Thoracic aorta (tissue), 2 donors: ENCODE results near the gene TMEM200B. TPM values are rescaled to one million over a fixed set of nuclear protein-coding genes. Genes with fewer than 3 reads are reported as not detected.
A peak's percentile ranks its signal among the peaks of the same experiment; 100 is the strongest.

Experiments used
- ATAC-seq: fragments of 150-250 bp; one replicate; pipeline ENCODE4 v1.8.0; 2017; ENCODE audit warnings: low read depth; ENCODE audit not compliant: insufficient number of reproducible peaks, low FRiP score
- DNase-seq: peaks from one replicate; pipeline ENCODE4 v3.0.0-alpha.2; 2020; ENCODE audit warnings: low spot score
- H3K27ac ChIP-seq, 2 donors: fragments of 200-600 bp; sonication (generic); 1 replicate in 1 of 2; 2 replicates in 1 of 2; pipeline ENCODE4 v1.5.1; 2016; ENCODE audit warnings: mild to moderate bottlenecking in 2 of 2, moderate library complexity in 2 of 2
- H3K27me3 ChIP-seq: fragments of 200-600 bp; sonication (generic); replicated peaks from 2 replicates; pipeline ENCODE4 v1.6.0; 2016; ENCODE audit warnings: mild to moderate bottlenecking; ENCODE audit not compliant: insufficient read depth
- H3K36me3 ChIP-seq: fragments of 200-600 bp; sonication (generic); one replicate; pipeline ENCODE4 v1.5.1; 2016
- H3K4me1 ChIP-seq, 2 donors: fragments of 200-600 bp; sonication (generic); 1 replicate in 1 of 2; 2 replicates in 1 of 2; pipeline versions ENCODE4 v1.5.1 to v1.6.0; 2016; ENCODE audit warnings: low read depth in 2 of 2, mild to moderate bottlenecking in 1 of 2; ENCODE audit not compliant: control insufficient read depth in 1 of 2
- H3K4me3 ChIP-seq: fragments of 200-600 bp; sonication (generic); 2 replicates; pipeline ENCODE4 v1.5.1; 2016; ENCODE audit warnings: mild to moderate bottlenecking
- H3K9me3 ChIP-seq: fragments of 200-600 bp; sonication (generic); 2 replicates; pipeline ENCODE4 v1.5.1; 2016
- total RNA-seq, 2 donors: library from RNA; depleted of rRNA; stranded (reverse); fragments of >200 nt; gene quantifications; one replicate each; pipeline versions ENCODE4 v1.1.0 to v1.2.3, GENCODE V29; 2016
- TF ChIP-seq, protein P1 (sequence below): fragments of 200-600 bp; sonication (generic); IDR thresholded peaks from one replicate; pipeline ENCODE4 v1.5.1; 2019; ENCODE audit warnings: antibody characterized with exemption

The TMEM200B gene
- total RNA-seq, 2 donors from 2014 or later: 20.8 to 31.4 TPM

DNA sequence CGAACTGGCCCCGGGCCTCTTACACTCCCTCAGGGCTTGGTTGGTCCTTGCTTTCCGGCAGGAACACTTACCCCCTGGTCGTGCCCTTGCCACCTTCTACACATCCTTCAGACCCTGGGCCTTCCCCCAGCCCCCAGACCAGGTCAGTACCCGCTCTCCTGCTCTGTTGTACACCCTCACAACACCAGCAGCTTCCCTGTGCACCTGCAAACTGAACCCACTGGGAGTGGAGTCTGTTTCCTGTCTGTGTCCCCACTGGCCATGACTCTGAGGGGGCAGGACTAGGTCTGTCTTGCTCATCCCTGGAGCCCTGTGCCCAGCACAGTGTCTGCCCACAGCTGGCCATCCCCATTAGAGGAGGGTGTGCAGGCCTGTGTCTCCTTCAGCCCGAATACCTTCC lies 2.1 kb upstream of the TMEM200B start:
- no peaks in the 10 kb centered on the region for H3K9me3 ChIP-seq
- peaks cover 3 to 30% of the 10 kb centered on the region in 2 donors for H3K4me1 ChIP-seq
- TF ChIP-seq, protein P1, sequence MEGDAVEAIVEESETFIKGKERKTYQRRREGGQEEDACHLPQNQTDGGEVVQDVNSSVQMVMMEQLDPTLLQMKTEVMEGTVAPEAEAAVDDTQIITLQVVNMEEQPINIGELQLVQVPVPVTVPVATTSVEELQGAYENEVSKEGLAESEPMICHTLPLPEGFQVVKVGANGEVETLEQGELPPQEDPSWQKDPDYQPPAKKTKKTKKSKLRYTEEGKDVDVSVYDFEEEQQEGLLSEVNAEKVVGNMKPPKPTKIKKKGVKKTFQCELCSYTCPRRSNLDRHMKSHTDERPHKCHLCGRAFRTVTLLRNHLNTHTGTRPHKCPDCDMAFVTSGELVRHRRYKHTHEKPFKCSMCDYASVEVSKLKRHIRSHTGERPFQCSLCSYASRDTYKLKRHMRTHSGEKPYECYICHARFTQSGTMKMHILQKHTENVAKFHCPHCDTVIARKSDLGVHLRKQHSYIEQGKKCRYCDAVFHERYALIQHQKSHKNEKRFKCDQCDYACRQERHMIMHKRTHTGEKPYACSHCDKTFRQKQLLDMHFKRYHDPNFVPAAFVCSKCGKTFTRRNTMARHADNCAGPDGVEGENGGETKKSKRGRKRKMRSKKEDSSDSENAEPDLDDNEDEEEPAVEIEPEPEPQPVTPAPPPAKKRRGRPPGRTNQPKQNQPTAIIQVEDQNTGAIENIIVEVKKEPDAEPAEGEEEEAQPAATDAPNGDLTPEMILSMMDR: no peak
- H3K4me3 ChIP-seq: no peak overlapping the region
- H3K27ac ChIP-seq: peak overlapping the region; percentile 100
- DNase-seq (no peak), ATAC-seq (no peak)
- H3K36me3 ChIP-seq: no peaks in the 10 kb centered on the region
- no peaks in the 10 kb centered on the region for H3K27me3 ChIP-seq

DNA sequence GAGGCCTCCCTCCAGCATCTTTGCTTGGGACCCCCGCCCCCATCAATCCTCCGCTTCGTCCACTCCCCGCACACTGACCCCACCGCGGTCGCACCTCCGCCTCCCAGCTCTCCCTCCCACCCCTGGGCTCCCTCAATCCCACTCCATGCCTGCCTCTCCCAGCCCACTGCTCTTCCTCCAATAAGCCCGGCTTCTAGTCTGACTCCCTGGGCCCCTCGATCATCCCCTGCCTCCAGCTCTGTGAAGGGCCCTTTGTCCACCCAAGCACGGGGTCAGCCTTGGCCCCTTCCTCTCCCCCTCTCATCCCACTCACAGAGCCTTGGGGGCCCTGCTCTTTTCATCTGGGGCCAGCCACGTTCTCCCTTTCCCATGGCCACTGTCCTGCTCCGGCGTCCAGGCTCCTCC lies 1.5 kb upstream of the TMEM200B start:
- peaks cover 6 to 35% of the 10 kb centered on the region in 2 donors for H3K4me1 ChIP-seq
- H3K27ac ChIP-seq: peak overlapping the region; percentile 100
- no peaks in the 10 kb centered on the region for H3K36me3 ChIP-seq
- DNase-seq (no peak), ATAC-seq (no peak)
- H3K9me3 ChIP-seq: no peaks in the 10 kb centered on the region
- no peaks in the 10 kb centered on the region for H3K27me3 ChIP-seq
- TF ChIP-seq, protein P1: no peak
- H3K4me3 ChIP-seq: peak overlapping the region; percentile 97

DNA sequence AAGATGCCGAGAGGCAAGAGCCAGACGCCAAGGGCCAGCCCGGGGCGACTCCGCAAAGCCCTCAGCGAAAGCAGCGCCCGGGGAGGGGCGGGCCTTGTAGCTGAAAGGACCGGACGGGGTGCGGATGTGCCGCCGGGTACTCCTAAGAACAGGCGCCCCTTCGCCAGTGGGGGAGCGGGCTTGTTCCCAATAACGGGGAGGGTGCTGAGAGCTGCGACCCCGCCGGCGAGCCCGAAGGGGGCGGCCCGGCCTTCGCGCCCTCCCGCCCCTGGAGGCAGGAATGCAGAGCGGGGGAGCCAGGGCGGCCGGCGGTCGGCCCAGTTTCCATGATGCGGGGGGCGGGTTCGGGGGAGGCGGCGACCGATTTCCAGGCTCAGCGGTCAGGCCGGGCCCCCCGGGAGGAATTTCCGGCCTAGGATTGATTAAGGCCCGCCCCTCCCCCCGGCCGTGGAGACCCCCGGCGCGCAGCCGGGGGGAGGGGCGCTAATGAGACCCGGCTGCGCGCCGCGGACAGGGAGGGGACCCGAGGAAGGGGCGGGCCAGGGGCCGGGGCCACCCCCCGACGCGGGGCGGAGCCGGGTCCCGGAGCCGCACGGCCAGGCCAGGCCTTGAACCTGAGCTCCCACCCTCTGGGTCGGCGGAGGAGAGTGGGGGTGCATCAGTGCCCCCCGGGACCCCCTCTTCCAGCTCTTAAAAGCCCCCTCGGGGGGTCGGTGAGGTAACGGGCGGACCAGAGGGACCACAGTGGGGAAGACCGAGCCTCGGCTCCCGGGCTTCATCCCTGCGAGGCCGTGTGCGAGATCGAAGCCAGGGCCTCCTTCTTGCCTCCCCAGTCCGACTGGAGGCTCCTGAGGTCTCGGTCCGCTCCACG lies 898 bp upstream of the TMEM200B start:
- Histone ChIP-seq H3K27ac (peak overlapping the region; percentile 100), H3K4me1 (peaks cover 10 to 42% of the 10 kb centered on the region in 2 donors), H3K4me3 (peak overlapping the region; percentile 97), H3K9me3 (no peaks in the 10 kb centered on the region), H3K36me3 (no peaks in the 10 kb centered on the region), H3K27me3 (no peaks in the 10 kb centered on the region)
- TF ChIP-seq, protein P1: peak; percentile 96
- DNase-seq: no peak
- peak; percentile 66 for ATAC-seq

DNA sequence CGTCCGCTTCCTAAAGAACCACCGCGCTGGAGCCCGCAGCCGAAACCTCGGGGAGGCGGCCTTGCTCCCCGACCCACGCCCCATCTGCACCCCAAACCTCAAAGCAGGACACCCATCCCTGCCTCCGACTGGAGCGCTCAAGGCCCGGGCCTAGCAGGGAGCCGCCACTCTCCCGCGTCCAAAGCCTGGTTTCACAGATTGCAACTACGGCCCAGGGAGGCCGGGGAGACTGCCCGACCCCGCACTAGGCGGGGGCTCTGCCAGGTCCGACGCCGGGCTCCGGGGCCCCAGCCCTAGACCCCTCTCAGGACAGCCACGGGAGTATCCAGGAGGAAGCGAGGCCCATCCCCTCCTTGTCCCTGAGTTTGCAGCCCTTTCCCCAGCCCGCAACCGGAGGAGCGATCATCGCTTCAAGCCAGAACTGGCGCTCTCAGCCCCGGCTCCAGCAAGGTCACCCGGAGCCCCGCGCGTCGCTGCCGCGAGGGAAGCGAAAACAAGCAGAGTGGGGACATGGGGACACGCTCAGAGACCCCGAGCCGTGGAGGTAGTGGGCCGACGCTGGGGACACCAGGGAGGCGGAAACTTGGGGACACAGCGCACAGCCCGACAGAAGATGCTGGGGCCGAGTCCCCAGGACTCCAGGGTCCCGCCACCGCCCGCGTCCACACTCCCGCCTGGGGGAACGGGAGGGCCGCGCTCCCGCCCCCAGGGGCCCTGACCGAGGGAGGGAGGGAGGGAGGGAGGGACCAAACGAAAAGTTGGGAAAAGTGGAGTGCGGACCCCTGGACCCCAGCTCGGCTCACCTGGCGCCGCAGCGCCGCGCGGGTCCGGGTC lies 433 bp downstream of the TMEM200B start:
- TF ChIP-seq, protein P1: no peak
- DNase-seq: no peak
- no peak for ATAC-seq
- peaks cover 13 to 48% of the 10 kb centered on the region in 2 donors for H3K4me1 ChIP-seq
- H3K4me3 ChIP-seq: peak overlapping the region; percentile 97
- H3K27ac ChIP-seq: peak overlapping the region; percentile 100
- H3K9me3 ChIP-seq: no peaks in the 10 kb centered on the region
- H3K36me3 ChIP-seq: no peaks in the 10 kb centered on the region
- no peaks in the 10 kb centered on the region for H3K27me3 ChIP-seq

DNA sequence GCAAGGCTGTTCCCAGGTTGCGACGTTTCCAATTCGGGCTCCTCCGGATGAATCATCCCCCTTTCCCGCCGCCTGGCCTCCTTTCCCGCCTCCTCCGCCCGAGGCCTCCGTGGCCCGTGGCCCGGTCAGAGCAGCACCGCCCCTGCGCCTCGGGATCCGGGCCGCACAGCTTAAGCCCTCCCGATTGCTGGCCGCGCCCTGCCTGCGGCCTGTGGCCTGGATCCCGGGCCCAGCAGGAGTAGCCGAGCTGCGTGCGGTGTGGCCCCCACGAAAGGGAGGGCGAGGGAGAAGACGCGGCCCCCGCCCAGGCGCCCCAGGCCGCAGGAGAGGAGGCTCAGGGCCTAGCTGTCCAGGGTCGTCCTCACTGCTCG lies 1.0 kb downstream of the TMEM200B start:
- H3K36me3 ChIP-seq: no peaks in the 10 kb centered on the region
- peaks cover 13 to 48% of the 10 kb centered on the region in 2 donors for H3K4me1 ChIP-seq
- H3K9me3 ChIP-seq: no peaks in the 10 kb centered on the region
- DNase-seq: no peak
- no peaks in the 10 kb centered on the region for H3K27me3 ChIP-seq
- ATAC-seq: peak; percentile 46
- TF ChIP-seq, protein P1: no peak
- H3K4me3 ChIP-seq: peak overlapping the region; percentile 97
- peak overlapping the region; percentile 100 for H3K27ac ChIP-seq
